ENCODE results near the gene HNRNPCL1. TPM values are rescaled to one million over a fixed set of nuclear protein-coding genes. Genes with fewer than 3 reads are reported as not detected.
A peak's percentile ranks its signal among the peaks of the same experiment; 100 is the strongest.

HNRNPCL1 gene
- total RNA-seq, 4 donors from 2014 or later: not detected

DNA sequence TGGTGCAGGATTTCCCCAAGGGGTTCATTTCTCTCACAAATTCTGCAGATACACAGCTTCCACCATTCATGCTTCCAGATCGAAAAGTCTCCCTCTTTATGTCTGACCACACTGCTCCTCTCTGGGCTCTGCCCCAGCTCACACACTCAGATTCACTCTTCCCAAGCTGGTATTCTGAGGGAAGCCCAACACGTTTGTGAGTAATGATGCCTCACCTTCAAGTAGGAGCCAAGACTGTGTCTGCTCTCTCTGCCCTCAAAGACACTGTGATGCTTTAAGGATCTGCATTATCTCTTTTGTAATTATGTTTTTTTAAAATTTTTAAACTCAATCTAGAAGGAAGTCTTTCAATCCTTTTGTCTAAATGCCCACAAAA is 37.1 kb downstream of the HNRNPCL1 start:
- TF ChIP-seq, protein P1, sequence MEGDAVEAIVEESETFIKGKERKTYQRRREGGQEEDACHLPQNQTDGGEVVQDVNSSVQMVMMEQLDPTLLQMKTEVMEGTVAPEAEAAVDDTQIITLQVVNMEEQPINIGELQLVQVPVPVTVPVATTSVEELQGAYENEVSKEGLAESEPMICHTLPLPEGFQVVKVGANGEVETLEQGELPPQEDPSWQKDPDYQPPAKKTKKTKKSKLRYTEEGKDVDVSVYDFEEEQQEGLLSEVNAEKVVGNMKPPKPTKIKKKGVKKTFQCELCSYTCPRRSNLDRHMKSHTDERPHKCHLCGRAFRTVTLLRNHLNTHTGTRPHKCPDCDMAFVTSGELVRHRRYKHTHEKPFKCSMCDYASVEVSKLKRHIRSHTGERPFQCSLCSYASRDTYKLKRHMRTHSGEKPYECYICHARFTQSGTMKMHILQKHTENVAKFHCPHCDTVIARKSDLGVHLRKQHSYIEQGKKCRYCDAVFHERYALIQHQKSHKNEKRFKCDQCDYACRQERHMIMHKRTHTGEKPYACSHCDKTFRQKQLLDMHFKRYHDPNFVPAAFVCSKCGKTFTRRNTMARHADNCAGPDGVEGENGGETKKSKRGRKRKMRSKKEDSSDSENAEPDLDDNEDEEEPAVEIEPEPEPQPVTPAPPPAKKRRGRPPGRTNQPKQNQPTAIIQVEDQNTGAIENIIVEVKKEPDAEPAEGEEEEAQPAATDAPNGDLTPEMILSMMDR (IDR thresholded peaks at IDR 0.05): no peak
- no peak for TF ChIP-seq POLR2A (IDR thresholded peaks at IDR 0.05)
- no peak overlapping the region for H3K4me3 ChIP-seq (replicated peaks in 1 of 3)
- intact Hi-C loops (cut with DNase I): no loop called here
- DNase-seq: no peak
- H3K27me3 ChIP-seq: no peaks in the 10 kb centered on the region
- H3K27ac ChIP-seq: peak overlapping the region in 1 of 3 donors; percentile 52
- H3K9me3 ChIP-seq: no peaks in the 10 kb centered on the region
- H3K4me1 ChIP-seq: peaks cover 13 to 43% of the 10 kb centered on the region in 2 donors
- 58 to 70% methylated on average over 2 of the region's 2 CpGs for WGBS, 2 donors
- H3K36me3 ChIP-seq: no peaks in the 10 kb centered on the region

GRCh38 chr1:12810691-12811408 is 37.7 kb downstream of the HNRNPCL1 start:
- Histone ChIP-seq H3K4me3 (replicated peaks in 1 of 3) (no peak overlapping the region), H3K36me3 (no peaks in the 10 kb centered on the region), H3K27me3 (no peaks in the 10 kb centered on the region), H3K27ac (peak overlapping the region; percentile 24 to 52 (median 38)), H3K4me1 (peaks cover 13 to 43% of the 10 kb centered on the region in 2 donors), H3K9me3 (no peaks in the 10 kb centered on the region)
- peak; percentile 45 to 54 for DNase-seq
- intact Hi-C loops (cut with DNase I): no loop called here
- 29 to 52% methylated on average over 4 to 5 of the region's 5 CpGs for WGBS, 2 donors
- no peak for TF ChIP-seq POLR2A (IDR thresholded peaks at IDR 0.05)
- TF ChIP-seq, protein P1 (IDR thresholded peaks at IDR 0.05): no peak

DNA sequence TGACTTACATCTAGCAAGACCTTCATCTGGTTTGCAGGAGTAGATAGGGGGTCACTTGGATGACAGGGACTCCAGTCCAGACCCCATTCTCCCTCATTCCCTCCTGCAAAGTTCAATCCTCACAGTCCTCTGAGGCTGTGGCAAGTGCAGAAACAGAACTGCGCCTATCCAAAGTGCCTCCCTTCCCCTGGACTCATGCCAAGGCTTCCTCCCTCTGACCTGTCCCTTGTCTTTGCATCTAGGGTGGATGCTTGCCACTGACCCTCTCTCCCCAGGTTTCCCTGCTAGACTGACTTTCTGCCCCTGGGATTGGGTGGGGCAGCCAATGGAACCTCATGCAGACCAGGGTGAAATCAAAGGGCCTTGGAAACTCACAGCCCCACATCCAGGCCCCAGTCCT is 38.6 kb downstream of the HNRNPCL1 start:
- intact Hi-C loops (cut with DNase I): no loop called here
- DNase-seq: no peak
- Histone ChIP-seq H3K4me1 (peaks cover 13 to 43% of the 10 kb centered on the region in 2 donors), H3K4me3 (replicated peaks in 1 of 3) (no peak overlapping the region), H3K27ac (peak overlapping the region in 1 of 3 donors; percentile 52), H3K9me3 (no peaks in the 10 kb centered on the region), H3K27me3 (no peaks in the 10 kb centered on the region), H3K36me3 (no peaks in the 10 kb centered on the region)
- no peak for TF ChIP-seq POLR2A (IDR thresholded peaks at IDR 0.05)
- TF ChIP-seq, protein P1 (IDR thresholded peaks at IDR 0.05): no peak
- WGBS, 2 donors: 100% methylated on average over 1 of the region's 1 CpG; no CpG with 5 or more reads in 1 of the 2 donors

DNA sequence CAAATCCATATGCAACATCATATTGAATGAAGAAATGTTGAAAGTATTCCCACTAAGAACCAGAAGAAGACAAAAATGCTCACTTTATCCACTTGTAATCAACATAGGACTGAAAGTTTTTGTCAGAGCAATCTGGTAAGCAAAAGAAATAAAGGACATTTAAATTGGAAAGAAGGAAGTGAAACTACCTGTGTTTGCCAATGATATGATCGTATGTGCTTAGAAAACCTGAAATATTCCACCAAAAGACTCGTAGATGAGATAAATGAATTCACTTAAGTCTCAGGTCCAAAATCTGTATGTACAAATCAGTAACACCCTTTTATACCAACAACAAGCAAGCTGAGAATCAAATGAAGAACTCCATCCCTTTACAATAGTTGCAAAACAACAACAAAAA is 48.8 kb downstream of the HNRNPCL1 start:
- Histone ChIP-seq H3K27me3 (no peaks in the 10 kb centered on the region), H3K4me1 (peaks cover 5 to 11% of the 10 kb centered on the region in 2 donors), H3K9me3 (no peaks in the 10 kb centered on the region), H3K36me3 (no peaks in the 10 kb centered on the region), H3K4me3 (replicated peaks in 1 of 3) (no peak overlapping the region), H3K27ac (no peak overlapping the region)
- WGBS, 2 donors: 83 to 92% methylated on average over 2 of the region's 2 CpGs
- intact Hi-C loops (cut with DNase I): no loop called here
- no peak for DNase-seq
- no peak for TF ChIP-seq POLR2A (IDR thresholded peaks at IDR 0.05)
- TF ChIP-seq, protein P1 (IDR thresholded peaks at IDR 0.05): no peak

DNA sequence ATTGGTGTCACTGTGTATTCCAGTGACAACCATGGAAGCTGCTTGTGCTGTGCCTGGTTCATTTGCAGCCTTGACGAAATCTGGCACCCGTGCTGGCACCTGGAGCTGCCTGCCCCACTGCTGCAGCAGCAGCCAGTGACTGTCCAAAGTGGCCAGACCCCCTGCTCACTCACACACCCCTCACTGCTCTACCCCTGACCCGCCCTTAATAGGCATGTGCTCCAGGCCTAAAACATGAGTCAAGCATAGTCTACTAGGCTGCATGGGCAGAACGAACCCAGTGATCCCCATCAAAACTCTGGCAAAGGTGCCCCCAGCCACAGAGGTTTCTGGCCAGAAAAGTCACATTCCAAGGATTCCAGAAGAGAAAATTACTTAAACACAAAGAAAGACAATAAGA is 49.6 kb downstream of the HNRNPCL1 start:
- no peaks in the 10 kb centered on the region for H3K9me3 ChIP-seq
- DNase-seq: peak; percentile 33 to 34
- H3K4me3 ChIP-seq (replicated peaks in 1 of 3): no peak overlapping the region
- peaks cover 5 to 11% of the 10 kb centered on the region in 2 donors for H3K4me1 ChIP-seq
- no peak for TF ChIP-seq POLR2A (IDR thresholded peaks at IDR 0.05)
- TF ChIP-seq, protein P1 (IDR thresholded peaks at IDR 0.05): no peak
- no peaks in the 10 kb centered on the region for H3K27me3 ChIP-seq
- no peaks in the 10 kb centered on the region for H3K36me3 ChIP-seq
- H3K27ac ChIP-seq: no peak overlapping the region
- 50 to 58% methylated on average over 2 to 4 of the region's 4 CpGs for WGBS, 2 donors
- intact Hi-C loops (cut with DNase I): no loop called here

All from thyroid gland (tissue), 4 donors.